Erythroblast (primary cell): Measurements from ENCODE around the gene COL16A1.

Experiments
- GATA1 ChIP-seq: IDR thresholded peaks from 2 replicates; pipeline ENCODE4 v1.6.1; 2011; ENCODE audit warnings: low read depth, mild to moderate bottlenecking, control low read depth, low read length, moderate library complexity
- POLR2A ChIP-seq: IDR thresholded peaks from 2 replicates; pipeline ENCODE4 v1.6.1; 2011; ENCODE audit warnings: mild to moderate bottlenecking, low read length

GRCh38 chr1:31614414-31615005, 89.3 kb downstream of the COL16A1 start:
- TF ChIP-seq POLR2A (no peak), GATA1 (no peak)
